ENCODE results near the gene RASL12.
"Not testable (repeated sequence)": the region's sequence is repeated elsewhere in the genome, so short reads cannot be mapped to it uniquely, and the experiment has no call there.

RASL12 gene

GRCh38 chr15:65028921-65029735, 38.7 kb downstream of the RASL12 start, which contains the start of gene MTFMT:
Gene MTFMT (minus strand): TSS chr15:65029639. CDS start chr15:65029613, 26 bp downstream.
- peak; percentile 16 for DNase-seq (ENCODE audit: low read depth)
- TF ChIP-seq, protein P1, sequence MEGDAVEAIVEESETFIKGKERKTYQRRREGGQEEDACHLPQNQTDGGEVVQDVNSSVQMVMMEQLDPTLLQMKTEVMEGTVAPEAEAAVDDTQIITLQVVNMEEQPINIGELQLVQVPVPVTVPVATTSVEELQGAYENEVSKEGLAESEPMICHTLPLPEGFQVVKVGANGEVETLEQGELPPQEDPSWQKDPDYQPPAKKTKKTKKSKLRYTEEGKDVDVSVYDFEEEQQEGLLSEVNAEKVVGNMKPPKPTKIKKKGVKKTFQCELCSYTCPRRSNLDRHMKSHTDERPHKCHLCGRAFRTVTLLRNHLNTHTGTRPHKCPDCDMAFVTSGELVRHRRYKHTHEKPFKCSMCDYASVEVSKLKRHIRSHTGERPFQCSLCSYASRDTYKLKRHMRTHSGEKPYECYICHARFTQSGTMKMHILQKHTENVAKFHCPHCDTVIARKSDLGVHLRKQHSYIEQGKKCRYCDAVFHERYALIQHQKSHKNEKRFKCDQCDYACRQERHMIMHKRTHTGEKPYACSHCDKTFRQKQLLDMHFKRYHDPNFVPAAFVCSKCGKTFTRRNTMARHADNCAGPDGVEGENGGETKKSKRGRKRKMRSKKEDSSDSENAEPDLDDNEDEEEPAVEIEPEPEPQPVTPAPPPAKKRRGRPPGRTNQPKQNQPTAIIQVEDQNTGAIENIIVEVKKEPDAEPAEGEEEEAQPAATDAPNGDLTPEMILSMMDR (IDR thresholded peaks at IDR 0.05; ENCODE audit: control insufficient read depth, insufficient read depth, low read depth, low read length, missing control alignments) = no peak
- H3K4me3 ChIP-seq (ENCODE audit: control insufficient read depth, low read depth, low read length) = peak within 1 kb of the TSS; percentile 97

- no peak for DNase-seq (ENCODE audit: low read depth)
Measured at GRCh38 chr15:65028338-65028737, 39.5 kb downstream of the RASL12 start.

GRCh38 chr15:65027593-65027992, 40.2 kb downstream of the RASL12 start:
- H3K4me3 ChIP-seq (ENCODE audit: control insufficient read depth, low read depth, low read length) = no peak overlapping the region

More at GRCh38 chr15:65028338-65028737, 39.5 kb downstream of the RASL12 start:
- peak overlapping the region; percentile 97 for H3K4me3 ChIP-seq (ENCODE audit: control insufficient read depth, low read depth, low read length)
- TF ChIP-seq, protein P1 (IDR thresholded peaks at IDR 0.05; ENCODE audit: control insufficient read depth, insufficient read depth, low read depth, low read length, missing control alignments) = no peak

GRCh38 chr15:65026756-65027155, 41.0 kb downstream of the RASL12 start:
- DNase-seq (ENCODE audit: low read depth) = no peak

More at GRCh38 chr15:65027593-65027992, 40.2 kb downstream of the RASL12 start:
- no peak for DNase-seq (ENCODE audit: low read depth)
- TF ChIP-seq, protein P1 (IDR thresholded peaks at IDR 0.05; ENCODE audit: control insufficient read depth, insufficient read depth, low read depth, low read length, missing control alignments) = no peak

GRCh38 chr15:65021488-65021887, 46.3 kb downstream of the RASL12 start:
- no peak for DNase-seq (ENCODE audit: low read depth)
- TF ChIP-seq, protein P1 (IDR thresholded peaks at IDR 0.05; ENCODE audit: control insufficient read depth, insufficient read depth, low read depth, low read length, missing control alignments) = no peak
- H3K4me3 ChIP-seq (ENCODE audit: control insufficient read depth, low read depth, low read length) = no peak overlapping the region

More at GRCh38 chr15:65026756-65027155, 41.0 kb downstream of the RASL12 start:
- TF ChIP-seq, protein P1 (IDR thresholded peaks at IDR 0.05; ENCODE audit: control insufficient read depth, insufficient read depth, low read depth, low read length, missing control alignments) = no peak
- H3K4me3 ChIP-seq (ENCODE audit: control insufficient read depth, low read depth, low read length) = no peak overlapping the region

- H3K4me3 ChIP-seq (ENCODE audit: control insufficient read depth, low read depth, low read length) = no peak overlapping the region
- no peak for DNase-seq (ENCODE audit: low read depth)
- TF ChIP-seq, protein P1 (IDR thresholded peaks at IDR 0.05; ENCODE audit: control insufficient read depth, insufficient read depth, low read depth, low read length, missing control alignments) = no peak
Measured at GRCh38 chr15:65020419-65020818, 47.4 kb downstream of the RASL12 start.

DNA sequence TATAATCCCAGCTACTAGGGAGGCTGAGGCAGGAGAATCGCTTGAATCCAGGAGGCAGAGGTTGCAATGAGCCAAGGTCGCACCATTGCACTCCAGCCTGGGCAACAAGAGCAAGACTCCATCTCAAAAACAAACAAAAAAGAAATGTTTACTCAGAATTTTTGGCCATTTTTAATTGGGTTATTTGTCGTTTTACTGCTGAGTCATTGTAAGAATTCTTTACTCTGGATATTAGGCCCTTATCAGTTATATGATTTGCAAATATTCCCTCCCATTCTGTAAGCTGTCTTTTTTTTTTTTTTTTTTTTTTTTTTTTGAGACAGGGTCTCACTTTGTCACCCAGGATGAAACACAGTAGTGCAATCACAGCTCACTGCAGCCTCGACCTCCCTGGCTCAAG, 56.6 kb downstream of the RASL12 start:
- H3K4me3 ChIP-seq (ENCODE audit: control insufficient read depth, low read depth, low read length); DNase-seq (ENCODE audit: low read depth): not testable (repeated sequence)

Data from AG09309 (cell line).